Renal pelvis (tissue), 4 donors: Measurements from ENCODE around the gene PHF14. TPM values are rescaled to one million over a fixed set of nuclear protein-coding genes. Genes with fewer than 3 reads are reported as not detected.

Experiments used
- DNase-seq: peaks from one replicate; pipeline ENCODE4 v3.0.0-alpha.2; 2013
- polyA plus RNA-seq, 3 donors: library from polyadenylated mRNA; unstranded; fragments of 120-200 nt; gene quantifications; one replicate each; pipeline ENCODE4 v1.2.1, GENCODE V29; 2013; ENCODE audit not compliant: insufficient read length in 3 of 3

Gene PHF14
- polyA plus RNA-seq, 3 donors, result 57.8 to 70.8 (median 60.9) TPM

- DNase-seq, result no peak
Observed at GRCh38 chr7:11196143-11196542, 222.5 kb downstream of the PHF14 start.

GRCh38 chr7:11203224-11203623 is 229.6 kb downstream of the PHF14 start:
- no peak for DNase-seq

DNA sequence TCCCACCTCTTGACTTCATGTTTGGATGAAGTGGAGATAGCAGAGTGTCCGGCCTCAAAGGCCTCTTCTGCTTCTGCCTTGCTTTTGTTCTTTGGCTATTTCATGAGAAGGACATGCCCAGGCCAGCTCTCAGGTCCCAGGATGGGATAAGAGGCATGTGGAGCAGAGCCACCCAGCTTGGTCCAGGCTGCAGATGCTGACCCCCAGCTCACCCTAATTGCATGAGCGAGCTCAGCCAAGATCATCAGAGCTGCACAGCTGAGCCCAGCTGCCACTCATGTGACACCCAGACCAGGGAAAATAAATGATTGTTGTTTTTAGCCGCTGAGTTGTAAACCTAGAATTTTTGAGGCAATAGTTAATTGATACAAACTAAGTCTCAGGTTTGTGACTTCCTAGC is 230.0 kb downstream of the PHF14 start:
- peak; percentile 28 for DNase-seq

DNA sequence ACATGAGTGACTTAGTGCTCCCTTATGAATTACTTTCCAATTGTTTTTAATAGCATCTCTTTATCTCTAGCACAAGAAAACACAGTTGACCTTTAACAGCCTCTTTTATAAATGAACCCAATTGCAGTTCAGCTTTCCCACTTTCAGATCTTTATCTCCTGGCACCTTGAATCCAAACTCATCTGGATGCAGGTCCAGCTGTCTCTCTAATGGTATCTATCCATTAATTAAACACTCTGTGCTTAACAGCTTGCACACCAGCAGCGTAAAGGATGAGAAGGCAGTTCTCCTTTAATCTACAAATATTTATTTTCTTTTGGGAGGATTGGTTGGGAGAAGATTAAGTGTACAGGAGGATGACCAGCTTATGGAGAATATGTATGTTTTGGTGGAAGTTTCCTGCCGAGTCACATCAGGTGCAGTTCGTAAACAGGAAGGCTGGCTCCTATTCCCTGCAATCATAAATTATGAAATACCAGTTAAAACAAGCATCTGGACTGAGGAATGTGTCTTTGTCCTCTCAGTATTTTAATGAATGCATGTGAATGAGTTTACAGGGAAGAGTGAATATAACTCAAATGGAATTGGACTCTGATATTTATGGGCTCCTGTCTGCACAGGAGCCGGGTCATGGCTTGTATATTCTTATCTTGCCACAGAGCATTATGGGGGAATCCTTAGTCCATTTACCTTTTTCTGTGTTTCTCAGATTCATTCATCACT is 232.7 kb downstream of the PHF14 start:
- peak; percentile 23 for DNase-seq

GRCh38 chr7:11207565-11207964 is 233.9 kb downstream of the PHF14 start:
- no peak for DNase-seq

GRCh38 chr7:11208883-11209465 is 235.3 kb downstream of the PHF14 start:
- DNase-seq, result no peak

DNA sequence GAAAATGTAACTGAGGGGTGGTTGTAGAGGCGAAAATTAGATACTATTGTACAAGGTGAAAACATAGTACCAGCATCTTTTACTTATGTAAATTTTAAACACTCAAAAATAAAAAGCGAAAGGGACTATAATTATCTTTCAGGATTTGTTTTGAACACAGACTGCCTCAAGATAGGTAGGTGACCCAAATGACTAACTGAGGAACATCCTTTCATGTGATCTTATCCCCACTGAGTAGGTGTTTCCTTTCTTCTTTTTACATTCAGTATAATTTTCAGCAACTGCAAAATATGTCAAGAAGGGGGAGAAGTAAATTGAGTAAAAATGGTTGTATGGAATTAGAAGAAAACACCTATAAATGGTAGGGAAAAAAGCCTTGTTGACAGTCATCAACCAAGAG is 236.7 kb downstream of the PHF14 start:
- no peak for DNase-seq

DNA sequence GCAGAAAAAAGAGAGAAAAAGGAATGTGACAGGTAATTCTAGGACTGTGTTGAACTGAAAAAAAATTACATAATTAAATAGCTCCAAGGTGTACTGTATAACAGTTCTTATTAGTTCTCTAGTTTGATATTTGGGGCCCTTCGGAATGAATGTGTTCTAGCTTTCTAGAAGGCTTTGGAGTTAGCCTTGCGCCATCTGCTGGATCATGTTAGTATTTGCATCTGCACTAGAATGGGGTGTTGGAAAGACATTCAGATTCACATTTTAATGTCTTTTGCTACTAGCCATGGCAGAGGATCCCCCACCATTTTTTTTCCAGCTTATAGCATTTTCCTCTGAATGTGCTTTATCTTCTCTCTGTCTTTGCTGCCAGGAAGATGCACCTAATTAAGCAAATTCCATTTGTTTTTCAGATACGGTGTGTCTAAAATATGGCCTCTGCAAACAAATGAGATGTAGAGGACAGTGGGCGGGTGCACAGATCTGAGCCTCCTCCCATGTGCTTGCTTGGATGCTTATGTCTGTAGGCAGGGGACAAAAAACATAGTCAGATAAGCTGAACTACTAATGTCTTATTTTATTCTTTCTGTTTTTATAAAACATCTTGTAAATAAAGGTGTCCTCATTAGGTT is 238.5 kb downstream of the PHF14 start:
- DNase-seq, result peak; percentile 73

DNA sequence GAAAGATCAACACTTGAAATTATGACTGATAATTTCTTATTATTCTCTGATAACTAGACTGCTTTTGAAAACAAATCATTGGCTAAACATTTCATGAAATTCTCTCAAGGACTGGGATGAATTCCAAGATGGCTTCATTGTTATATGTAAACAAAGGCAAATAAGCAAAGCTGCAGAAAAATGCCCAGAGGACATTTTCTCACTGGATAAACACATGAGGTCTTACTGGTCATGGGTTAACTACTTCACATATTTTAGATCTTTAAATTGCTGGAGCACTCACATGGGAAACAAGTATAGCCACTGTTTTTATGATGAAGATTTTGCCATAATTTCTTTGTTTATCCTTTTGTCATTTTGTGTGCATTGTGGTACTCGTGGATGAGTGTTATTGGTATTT is 239.1 kb downstream of the PHF14 start:
- DNase-seq, result peak; percentile 60

- no peak for DNase-seq
Observed at GRCh38 chr7:11213266-11213665, 239.6 kb downstream of the PHF14 start.

DNA sequence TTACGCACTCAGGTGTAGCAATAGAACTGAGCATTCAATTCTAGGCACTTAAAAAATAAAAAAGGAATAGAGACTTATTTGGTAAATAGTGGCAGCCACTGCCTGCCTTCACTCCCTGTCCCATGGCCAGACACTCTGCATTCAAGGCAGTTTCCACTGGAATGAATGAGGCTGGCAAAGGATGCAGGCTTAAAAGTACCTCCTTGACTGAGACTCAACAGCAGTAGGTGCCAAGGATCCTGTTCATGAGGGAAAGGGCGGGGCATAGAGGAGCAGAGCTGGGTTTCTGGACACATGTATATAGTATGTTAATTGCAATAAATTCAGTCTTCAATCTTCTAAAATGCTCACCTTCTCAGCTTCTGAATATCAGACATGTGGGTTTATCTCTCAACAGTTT is 242.6 kb downstream of the PHF14 start:
- DNase-seq, result no peak

DNA sequence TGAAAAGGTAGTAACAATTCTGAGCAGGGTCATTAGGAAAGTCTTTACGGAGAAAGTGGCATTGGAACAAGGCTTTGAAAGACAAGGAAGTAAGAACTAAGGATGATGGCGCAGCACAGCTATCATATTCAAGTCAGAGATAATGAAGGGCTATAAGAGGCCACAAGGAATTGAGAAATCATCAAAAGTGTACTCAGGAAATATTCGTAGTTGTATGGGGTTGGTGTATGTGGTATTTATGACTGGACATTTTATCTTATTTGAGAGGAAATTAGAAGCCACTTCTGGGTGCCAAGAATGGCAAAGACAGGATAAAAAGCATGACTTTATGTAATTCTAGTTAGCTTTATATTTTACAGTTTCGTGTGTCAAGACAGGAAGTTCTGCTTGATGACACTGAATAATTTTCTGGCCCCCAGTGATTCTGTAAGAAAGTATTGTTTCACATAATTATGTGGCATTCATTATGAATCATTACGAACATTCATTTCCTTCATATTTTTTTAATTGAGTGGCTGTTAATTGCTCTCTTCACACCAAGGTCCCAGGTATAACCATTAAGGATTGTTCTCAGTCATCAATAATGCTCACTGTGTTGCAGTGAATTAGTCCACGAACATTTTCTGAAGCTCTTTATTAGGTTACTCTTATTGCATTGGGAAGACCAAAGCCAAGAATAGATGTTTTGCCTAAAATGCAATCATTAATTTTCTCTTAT is 244.3 kb downstream of the PHF14 start:
- no peak for DNase-seq
